Natural killer cell (primary cell): ENCODE measurements around the gene HDGFL3. TPM values are rescaled to one million over a fixed set of nuclear protein-coding genes. Genes with fewer than 3 reads are reported as not detected.

ENCODE experiments used
- ATAC-seq, 3 donors: fragments of 150-1000 bp in 2 of 3; fragments of 200-7000 bp in 1 of 3; cut with Tn5 transposase; 1 replicate in 1 of 3; 2 replicates in 2 of 3; pipeline ENCODE4 v1.10.0; 2021; ENCODE audit warnings: mild to moderate bottlenecking in 2 of 3, moderate library complexity in 2 of 3
- DNase-seq, 2 donors: peaks; one replicate each; pipeline versions ENCODE4 v3.0.0 to v3.0.0-alpha.2; 2013 to 2021; ENCODE audit warnings: mixed read lengths in 1 of 2
- H3K27ac ChIP-seq: one replicate; pipeline ENCODE4 v1.5.1; 2013; ENCODE audit warnings: mild to moderate bottlenecking, low read length
- H3K27me3 ChIP-seq: one replicate; pipeline ENCODE4 v1.6.1; 2013; ENCODE audit warnings: low read length; ENCODE audit not compliant: control insufficient read depth, insufficient read depth
- H3K36me3 ChIP-seq: one replicate; pipeline ENCODE4 v1.6.1; 2013; ENCODE audit warnings: low read length; ENCODE audit not compliant: control insufficient read depth, insufficient read depth
- H3K4me1 ChIP-seq: one replicate; pipeline ENCODE4 v1.6.1; 2013; ENCODE audit warnings: low read length; ENCODE audit not compliant: control insufficient read depth, insufficient read depth
- H3K4me3 ChIP-seq: one replicate; pipeline ENCODE4 v1.5.1; 2013; ENCODE audit warnings: low read length
- H3K9me3 ChIP-seq: one replicate; pipeline ENCODE4 v1.6.1; 2013; ENCODE audit warnings: low read length; ENCODE audit not compliant: control insufficient read depth, insufficient read depth
- H3K27ac Mint-ChIP-seq, 2 donors: one replicate each; pipeline ENCODE4 v1.8.0; 2022; ENCODE audit warnings: mild to moderate bottlenecking in 2 of 2, mixed read lengths in 2 of 2, moderate library complexity in 1 of 2
- H3K27me3 Mint-ChIP-seq, 2 donors: one replicate each; pipeline ENCODE4 v1.8.0; 2022; ENCODE audit warnings: low read depth in 2 of 2, mixed read lengths in 2 of 2
- H3K36me3 Mint-ChIP-seq: one replicate; pipeline ENCODE4 v1.8.0; 2022; ENCODE audit warnings: mixed read lengths
- H3K4me1 Mint-ChIP-seq, 2 donors: one replicate each; pipeline ENCODE4 v1.8.0; 2022; ENCODE audit warnings: mixed read lengths in 2 of 2
- H3K4me3 Mint-ChIP-seq: one replicate; pipeline ENCODE4 v1.8.0; 2022; ENCODE audit warnings: mild to moderate bottlenecking, moderate library complexity, mixed read lengths
- H3K9me3 Mint-ChIP-seq, 2 donors: one replicate each; pipeline ENCODE4 v1.8.0; 2022; ENCODE audit warnings: mixed read lengths in 2 of 2
- WGBS: methylation state at CpG from one replicate; pipeline ENCODE4 v1.1.7; 2013; ENCODE audit warnings: missing lambda C conversion rate; ENCODE audit not compliant: insufficient coverage; 5-methylcytosine and 5-hydroxymethylcytosine counted together
- intact Hi-C: fragments of 100-400 bp; cut with micrococcal nuclease; formaldehyde crosslinking; loops from one replicate; pipeline ENCODE4 v1.14.2; 2022
- total RNA-seq, 4 donors: library from RNA; stranded (reverse); fragments of 120-200 nt in 1 of 4; gene quantifications; one replicate each; pipeline versions ENCODE4 v1.2.3 to v1.2.4, GENCODE V29; 2013 to 2022
- TF ChIP-seq, protein P1 (sequence below): fragments of 200-600 bp; IDR thresholded peaks from one replicate; pipeline ENCODE4 v1.8.0; 2022; ENCODE audit warnings: antibody characterized with exemption

The HDGFL3 gene
- total RNA-seq, 3 donors from 2014 or later (not counting 1 experiment from before 2014, with no cell fraction given), result 13.0 to 25.3 (median 21.4) TPM

DNA sequence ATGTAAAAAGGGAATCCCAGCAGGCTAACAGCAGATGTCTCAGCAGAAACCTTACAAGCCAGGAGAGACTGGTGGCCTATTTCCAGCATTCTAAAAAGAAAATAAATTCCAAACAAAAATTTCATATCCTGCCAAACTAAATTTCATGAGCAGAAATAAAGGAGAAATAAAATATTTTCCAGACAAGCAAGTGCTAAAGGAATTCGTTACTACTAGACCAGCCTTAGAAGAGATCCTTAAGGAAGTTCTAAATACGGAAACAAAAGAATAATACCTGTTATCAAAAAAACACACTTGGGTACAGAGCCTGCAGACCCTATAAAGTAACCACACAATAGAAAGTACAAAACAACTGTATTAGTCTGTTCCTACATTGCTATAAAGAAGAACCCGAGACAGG is 41.4 kb downstream of the HDGFL3 start:
- Histone ChIP-seq H3K36me3 (no peaks in the 10 kb centered on the region), H3K27me3 (no peaks in the 10 kb centered on the region), H3K4me3 (no peak overlapping the region), H3K4me1 (no peaks in the 10 kb centered on the region), H3K9me3 (peaks cover 3% of the 10 kb centered on the region), H3K27ac (no peak overlapping the region)
- intact Hi-C loops, result no loop called here
- no peak overlapping the region for H3K4me3 Mint-ChIP-seq
- TF ChIP-seq, protein P1, sequence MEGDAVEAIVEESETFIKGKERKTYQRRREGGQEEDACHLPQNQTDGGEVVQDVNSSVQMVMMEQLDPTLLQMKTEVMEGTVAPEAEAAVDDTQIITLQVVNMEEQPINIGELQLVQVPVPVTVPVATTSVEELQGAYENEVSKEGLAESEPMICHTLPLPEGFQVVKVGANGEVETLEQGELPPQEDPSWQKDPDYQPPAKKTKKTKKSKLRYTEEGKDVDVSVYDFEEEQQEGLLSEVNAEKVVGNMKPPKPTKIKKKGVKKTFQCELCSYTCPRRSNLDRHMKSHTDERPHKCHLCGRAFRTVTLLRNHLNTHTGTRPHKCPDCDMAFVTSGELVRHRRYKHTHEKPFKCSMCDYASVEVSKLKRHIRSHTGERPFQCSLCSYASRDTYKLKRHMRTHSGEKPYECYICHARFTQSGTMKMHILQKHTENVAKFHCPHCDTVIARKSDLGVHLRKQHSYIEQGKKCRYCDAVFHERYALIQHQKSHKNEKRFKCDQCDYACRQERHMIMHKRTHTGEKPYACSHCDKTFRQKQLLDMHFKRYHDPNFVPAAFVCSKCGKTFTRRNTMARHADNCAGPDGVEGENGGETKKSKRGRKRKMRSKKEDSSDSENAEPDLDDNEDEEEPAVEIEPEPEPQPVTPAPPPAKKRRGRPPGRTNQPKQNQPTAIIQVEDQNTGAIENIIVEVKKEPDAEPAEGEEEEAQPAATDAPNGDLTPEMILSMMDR, result no peak
- ATAC-seq, result no peak
- no peak for DNase-seq
- peaks cover 6 to 17% of the 10 kb centered on the region in 2 donors for H3K9me3 Mint-ChIP-seq
- H3K4me1 Mint-ChIP-seq, result peaks cover 24 to 27% of the 10 kb centered on the region in 2 donors
- WGBS, result 80% methylated on average over 3 of the region's 3 CpGs
- H3K36me3 Mint-ChIP-seq, result peaks cover 9% of the 10 kb centered on the region
- H3K27me3 Mint-ChIP-seq, result no peaks in the 10 kb centered on the region
- H3K27ac Mint-ChIP-seq, result no peak overlapping the region

- Mint-ChIP-seq H3K27me3 (no peaks in the 10 kb centered on the region), H3K36me3 (peaks cover 9% of the 10 kb centered on the region), H3K9me3 (peaks cover 6 to 17% of the 10 kb centered on the region in 2 donors), H3K4me1 (peaks cover 16 to 19% of the 10 kb centered on the region in 2 donors), H3K27ac (no peak overlapping the region), H3K4me3 (no peak overlapping the region)
- no peak overlapping the region for H3K4me3 ChIP-seq
- no peaks in the 10 kb centered on the region for H3K4me1 ChIP-seq
- peaks cover 3% of the 10 kb centered on the region for H3K9me3 ChIP-seq
- H3K27ac ChIP-seq, result no peak overlapping the region
- TF ChIP-seq, protein P1, result no peak
- peak in 1 of 2 donors; percentile 17 for DNase-seq
- peak in 1 of 3 donors; percentile 45 for ATAC-seq
- WGBS, result 41% methylated on average over 3 of the region's 4 CpGs
- no peaks in the 10 kb centered on the region for H3K27me3 ChIP-seq
- intact Hi-C loops, result no loop called here
- H3K36me3 ChIP-seq, result no peaks in the 10 kb centered on the region
These were observed 42.7 kb downstream of the HDGFL3 start for GRCh38 chr15:83164771-83165404.

- Histone ChIP-seq H3K4me3 (no peak overlapping the region), H3K9me3 (peaks cover 3% of the 10 kb centered on the region), H3K27me3 (no peaks in the 10 kb centered on the region), H3K36me3 (no peaks in the 10 kb centered on the region), H3K4me1 (no peaks in the 10 kb centered on the region), H3K27ac (no peak overlapping the region)
- ATAC-seq (no peak), DNase-seq (no peak)
- WGBS, result no CpG with 5 or more reads among the region's 1 CpG
- Mint-ChIP-seq H3K27me3 (no peaks in the 10 kb centered on the region), H3K27ac (no peak overlapping the region), H3K36me3 (peaks cover 9% of the 10 kb centered on the region), H3K4me1 (peaks cover 15 to 17% of the 10 kb centered on the region in 2 donors), H3K4me3 (no peak overlapping the region), H3K9me3 (peaks cover 6 to 17% of the 10 kb centered on the region in 2 donors)
- intact Hi-C loops, result no loop called here
- TF ChIP-seq, protein P1, result no peak
These were observed 43.4 kb downstream of the HDGFL3 start for GRCh38 chr15:83164111-83164770.
